OCI-LY7 (cell line): Measurements from ENCODE around the gene FLAD1. TPM values are rescaled to one million over a fixed set of nuclear protein-coding genes. Genes with fewer than 3 reads are reported as not detected.

Experiments used
- BruUV-seq: library from RNA; stranded (reverse); fragments of 400-500 nt; replicated peaks from 2 replicates; lab custom pipeline; 2021; lab: Mats Ljungman, UMichigan
- CTCF ChIA-PET: fragments of 300-600 bp; sonication (Branson Sonifier 250); formaldehyde crosslinking; loops from one replicate; lab custom pipeline; 2022; ENCODE audit warnings: antibody characterized with exemption; ENCODE audit not compliant: unreplicated experiment; lab: Charles Lee
- POLR2A ChIA-PET: fragments of 300-600 bp; sonication (Branson Sonifier 250); formaldehyde crosslinking; loops from one replicate; lab custom pipeline; 2022; ENCODE audit warnings: antibody characterized with exemption; lab: Charles Lee
- DNase-seq: peaks from one replicate; pipeline ENCODE4 v3.0.0-alpha.2; 2015; ENCODE audit warnings: low spot score
- H2AFZ ChIP-seq: fragments of 200-600 bp; sonication (generic), shearing (Covaris generic); 2 replicates; pipeline ENCODE4 v1.6.1; 2014; ENCODE audit warnings: mild to moderate bottlenecking, antibody characterized with exemption, low read length, moderate library complexity
- H3K27ac ChIP-seq: fragments of 200-600 bp; sonication (generic); 2 replicates; pipeline ENCODE4 v1.5.1; 2014; ENCODE audit warnings: mixed run types, low read depth, mild to moderate bottlenecking, moderate library complexity, low read length, inconsistent platforms; ENCODE audit not compliant: poor library complexity, severe bottlenecking
- H3K36me3 ChIP-seq: fragments of 200-600 bp; sonication (generic); 2 replicates; pipeline ENCODE4 v1.6.1; 2014; ENCODE audit warnings: mild to moderate bottlenecking, antibody characterized with exemption, low read length, moderate library complexity, mixed read lengths; ENCODE audit not compliant: insufficient read depth
- H3K4me1 ChIP-seq: fragments of 200-600 bp; sonication (generic); 2 replicates; pipeline ENCODE4 v1.5.1; 2014; ENCODE audit warnings: mild to moderate bottlenecking, low read length; ENCODE audit not compliant: insufficient read depth, poor library complexity, severe bottlenecking
- H3K4me2 ChIP-seq: fragments of 200-600 bp; sonication (generic); 2 replicates; pipeline ENCODE4 v1.6.1; 2014; ENCODE audit warnings: mild to moderate bottlenecking, low read length
- H3K4me3 ChIP-seq: fragments of 200-600 bp; sonication (generic); 2 replicates; pipeline ENCODE4 v1.5.1; 2014; ENCODE audit warnings: mild to moderate bottlenecking, low read depth, low read length; ENCODE audit not compliant: poor library complexity, severe bottlenecking
- H3K79me2 ChIP-seq: fragments of 200-600 bp; sonication (generic); 2 replicates; pipeline ENCODE4 v1.6.1; 2016; ENCODE audit warnings: low read depth, mild to moderate bottlenecking, low read length, moderate library complexity, mixed read lengths; ENCODE audit not compliant: insufficient read depth
- H3K9me2 ChIP-seq: fragments of 200-600 bp; sonication (generic); 2 replicates; pipeline ENCODE4 v1.6.1; 2016; ENCODE audit warnings: mild to moderate bottlenecking, low read length, mixed read lengths; ENCODE audit not compliant: insufficient read depth
- H3K9me3 ChIP-seq: fragments of 200-600 bp; sonication (generic); 2 replicates; pipeline ENCODE4 v1.6.1; 2014; ENCODE audit warnings: mild to moderate bottlenecking, mixed run types, low read length, mixed read lengths
- H4K20me1 ChIP-seq: fragments of 200-600 bp; sonication (generic); 2 replicates; pipeline ENCODE4 v1.6.1; 2014; ENCODE audit warnings: mild to moderate bottlenecking, antibody characterized with exemption, low read length, moderate library complexity, mixed read lengths; ENCODE audit not compliant: insufficient read depth
- CTCF ChIP-seq: fragments of 200-600 bp; sonication (generic); conservative IDR thresholded peaks from 2 replicates; pipeline ENCODE4 v1.5.1; 2014; ENCODE audit warnings: mild to moderate bottlenecking, antibody characterized with exemption, low read length, moderate library complexity, mixed read lengths
- EZH2phosphoT487 ChIP-seq: fragments of 200-600 bp; sonication (generic); IDR thresholded peaks from 2 replicates; pipeline ENCODE4 v1.6.1; 2018; ENCODE audit warnings: low read depth, borderline replicate concordance, mild to moderate bottlenecking, mixed run types, antibody characterized with exemption, low read length, moderate library complexity, mixed read lengths
- intact Hi-C: fragments of 100-400 bp; cut with micrococcal nuclease; formaldehyde crosslinking; loops from one replicate; pipeline ENCODE4 v1.10.0; 2022; ENCODE audit not compliant: unreplicated experiment
- total RNA-seq, 2 experiments: library from RNA; depleted of rRNA in 1 of 2; stranded (reverse); fragments of >200 nt in 1 of 2; shearing (Covaris generic) in 1 of 2; gene quantifications; 2 replicates each; pipeline ENCODE4 v1.2.3, GENCODE V29; 2014 to 2022

FLAD1 gene
- total RNA-seq, 2 experiments from 2014 or later = 52.7 to 57.9 TPM

- no peak for DNase-seq
- Histone ChIP-seq H3K27ac (peak overlapping the region; percentile 77), H3K36me3 (no peaks in the 10 kb centered on the region), H3K9me3 (no peaks in the 10 kb centered on the region), H2AFZ (no peak overlapping the region), H3K4me1 (peaks cover 64% of the 10 kb centered on the region), H3K9me2 (no peaks in the 10 kb centered on the region), H3K4me3 (peak overlapping the region; percentile 87), H3K79me2 (peaks cover 10% of the 10 kb centered on the region; the same call in 1 of the 2 replicates), H4K20me1 (no peaks in the 10 kb centered on the region), H3K4me2 (peak overlapping the region; percentile 93)
- CTCF ChIA-PET = interaction anchor here (0.7 kb wide), 1 partner anchor 1145 kb away, joined by 5 read pairs; no protein-coding TSS in a partner anchor
- TF ChIP-seq EZH2phosphoT487 (no peak), CTCF (no peak; the same call in 1 of the 2 replicates)
- intact Hi-C loops = loop anchor here (5.0 kb wide), 1 partner anchor 142 kb away; no protein-coding TSS in a partner anchor
- no TSS peak for BruUV-seq
- POLR2A ChIA-PET = interaction anchor here (0.7 to 2.0 kb wide), 4 partner anchors 12 to 866 kb away, joined by 3 to 10 read pairs (median 4); partner anchors contain the start of gene FLAD1
Measured at GRCh38 chr1:155004352-155005075, 21.4 kb downstream of the FLAD1 start.

- peak overlapping the region; percentile 93 for H3K4me2 ChIP-seq
- no peaks in the 10 kb centered on the region for H3K9me3 ChIP-seq
- ChIA-PET CTCF (interaction anchor here (0.7 kb wide), 1 partner anchor 1144 kb away, joined by 5 read pairs; no protein-coding TSS in a partner anchor), POLR2A (interaction anchor here (0.7 to 2.0 kb wide), 4 partner anchors 11 to 866 kb away, joined by 3 to 10 read pairs (median 4); no protein-coding TSS in a partner anchor)
- BruUV-seq = no TSS peak
- no peaks in the 10 kb centered on the region for H4K20me1 ChIP-seq
- no peaks in the 10 kb centered on the region for H3K36me3 ChIP-seq
- peaks cover 64% of the 10 kb centered on the region for H3K4me1 ChIP-seq
- no peak overlapping the region for H2AFZ ChIP-seq
- no peak for TF ChIP-seq EZH2phosphoT487
- TF ChIP-seq CTCF = no peak
- H3K4me3 ChIP-seq = peak overlapping the region; percentile 87
- DNase-seq = peak; percentile 57
- intact Hi-C loops = no loop called here
- H3K79me2 ChIP-seq = peaks cover 10% of the 10 kb centered on the region; the same call in 1 of the 2 replicates
- H3K27ac ChIP-seq = peak overlapping the region; percentile 77
- H3K9me2 ChIP-seq = no peaks in the 10 kb centered on the region
Measured at GRCh38 chr1:155005076-155006011, 22.2 kb downstream of the FLAD1 start.
